Stimulated activated naive CD4-positive, alpha-beta T cell treated with Interleukin-2 at 50 U/mL for 16 hours (primary cell): ENCODE measurements around the gene CFAP92.

Experiments
- DNase-seq: peaks from one replicate; lab custom pipeline; 2025; lab: John Stamatoyannopoulos, UW

Gene CFAP92

DNA sequence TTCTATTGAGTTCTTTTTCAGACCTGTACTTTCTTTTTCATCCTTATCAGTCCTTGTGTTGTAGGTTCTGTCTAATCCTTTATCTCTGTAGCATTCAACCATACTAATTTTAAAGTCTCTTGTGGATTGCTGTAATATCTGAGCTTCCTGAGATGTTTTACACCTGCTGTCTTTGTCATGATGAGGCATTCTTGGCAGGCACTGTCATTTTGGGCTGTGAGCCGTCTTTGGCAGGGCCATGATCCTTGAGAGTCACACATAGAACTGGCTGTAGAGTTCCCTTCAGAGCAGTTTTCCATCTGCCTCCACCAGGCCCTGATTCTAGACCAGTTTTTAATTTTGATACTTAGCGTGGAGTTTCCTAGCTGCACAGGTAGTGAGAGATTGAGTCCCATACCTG, 13.9 kb upstream of the CFAP92 start:
- DNase-seq = no peak

DNA sequence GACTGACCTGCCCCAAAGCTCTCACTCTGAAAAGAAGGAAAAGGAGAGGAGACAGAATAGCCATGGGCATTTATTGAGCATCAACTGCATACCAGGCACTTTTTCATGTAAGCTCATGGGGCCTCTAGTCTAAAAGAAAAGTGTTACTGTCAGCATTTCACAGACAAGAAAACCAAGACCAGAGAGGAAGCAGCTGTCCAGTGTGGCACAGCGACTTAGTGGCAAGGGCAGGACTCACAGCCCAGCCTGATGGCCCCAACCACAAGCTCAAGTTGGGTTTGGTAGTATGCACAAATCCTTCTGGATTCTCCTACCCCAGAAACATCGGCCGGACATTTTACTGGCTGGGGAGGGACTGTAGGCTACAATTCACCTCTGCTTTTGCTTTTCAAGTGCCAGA, 13.0 kb upstream of the CFAP92 start:
- DNase-seq = no peak

DNA sequence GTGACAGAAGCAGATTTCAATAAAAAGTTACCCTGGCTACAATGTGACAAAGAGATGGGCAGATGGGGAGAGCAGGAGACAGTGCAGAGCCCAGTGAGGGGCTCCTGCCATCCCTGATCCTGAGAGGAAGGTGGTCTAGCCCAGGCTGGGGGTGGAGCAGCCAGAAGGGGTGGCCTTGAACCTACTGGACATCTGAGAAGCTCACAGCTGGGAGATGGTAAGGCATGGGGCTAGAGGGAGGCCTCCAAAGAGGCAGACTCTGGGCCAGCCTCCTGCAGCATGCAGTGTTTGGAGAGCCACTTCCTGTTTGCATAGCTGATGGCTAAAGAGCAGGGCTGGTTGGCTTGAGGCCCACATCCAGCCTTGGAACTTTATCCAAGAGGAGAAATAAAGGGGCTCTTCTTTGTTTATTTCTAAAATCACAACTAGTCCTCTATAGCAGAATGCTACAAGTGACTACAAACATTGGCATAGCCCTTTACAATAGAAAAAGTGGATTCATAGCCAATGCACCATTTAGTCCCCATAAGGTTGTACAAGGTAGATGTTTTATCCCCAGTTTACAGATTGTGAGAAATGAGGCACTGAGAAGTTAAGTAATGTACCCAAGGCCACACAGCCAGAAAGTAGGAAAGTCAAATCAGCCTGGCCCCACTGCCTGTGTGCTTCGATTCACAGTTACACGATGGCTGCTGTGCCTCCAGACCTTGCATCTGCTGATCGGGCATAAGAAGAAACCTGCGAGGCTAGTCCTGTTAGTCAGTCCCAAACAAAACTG, 11.8 kb upstream of the CFAP92 start:
- no peak for DNase-seq

DNA sequence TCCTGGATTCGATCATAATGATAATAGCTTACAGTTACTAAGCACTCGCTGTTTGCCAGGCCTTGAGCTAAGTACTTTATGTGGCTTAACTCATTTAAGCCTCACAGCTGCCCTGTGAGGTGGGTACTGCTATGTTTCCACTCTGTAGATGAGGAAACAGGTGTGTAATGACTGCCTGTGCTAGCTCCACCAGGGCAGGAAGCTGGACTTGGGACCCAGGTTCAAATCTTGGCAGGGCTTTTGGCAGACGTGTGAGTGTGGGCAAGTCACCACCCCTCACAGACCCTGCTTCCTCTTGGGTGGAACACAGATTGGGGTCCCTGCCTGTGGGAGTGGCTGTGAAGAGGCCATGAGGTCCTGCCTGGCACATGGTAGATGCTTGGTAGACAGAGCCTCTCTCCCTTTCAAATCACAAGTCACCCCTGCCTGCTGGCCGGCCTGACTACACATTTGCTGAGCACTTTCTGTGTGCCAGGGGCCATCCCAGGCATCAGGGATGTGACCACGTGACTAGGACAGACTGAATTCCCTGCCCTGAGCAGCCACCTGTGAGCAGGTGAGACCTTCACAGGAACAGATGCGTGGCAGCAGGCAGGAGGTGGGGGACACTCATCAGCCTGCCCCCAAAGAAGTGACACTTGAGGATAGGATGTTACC, 10.9 kb upstream of the CFAP92 start:
- DNase-seq = no peak

- peak; percentile 31 for DNase-seq
Measured at GRCh38 chr3:129003578-129004112, 9.8 kb upstream of the CFAP92 start.

DNA sequence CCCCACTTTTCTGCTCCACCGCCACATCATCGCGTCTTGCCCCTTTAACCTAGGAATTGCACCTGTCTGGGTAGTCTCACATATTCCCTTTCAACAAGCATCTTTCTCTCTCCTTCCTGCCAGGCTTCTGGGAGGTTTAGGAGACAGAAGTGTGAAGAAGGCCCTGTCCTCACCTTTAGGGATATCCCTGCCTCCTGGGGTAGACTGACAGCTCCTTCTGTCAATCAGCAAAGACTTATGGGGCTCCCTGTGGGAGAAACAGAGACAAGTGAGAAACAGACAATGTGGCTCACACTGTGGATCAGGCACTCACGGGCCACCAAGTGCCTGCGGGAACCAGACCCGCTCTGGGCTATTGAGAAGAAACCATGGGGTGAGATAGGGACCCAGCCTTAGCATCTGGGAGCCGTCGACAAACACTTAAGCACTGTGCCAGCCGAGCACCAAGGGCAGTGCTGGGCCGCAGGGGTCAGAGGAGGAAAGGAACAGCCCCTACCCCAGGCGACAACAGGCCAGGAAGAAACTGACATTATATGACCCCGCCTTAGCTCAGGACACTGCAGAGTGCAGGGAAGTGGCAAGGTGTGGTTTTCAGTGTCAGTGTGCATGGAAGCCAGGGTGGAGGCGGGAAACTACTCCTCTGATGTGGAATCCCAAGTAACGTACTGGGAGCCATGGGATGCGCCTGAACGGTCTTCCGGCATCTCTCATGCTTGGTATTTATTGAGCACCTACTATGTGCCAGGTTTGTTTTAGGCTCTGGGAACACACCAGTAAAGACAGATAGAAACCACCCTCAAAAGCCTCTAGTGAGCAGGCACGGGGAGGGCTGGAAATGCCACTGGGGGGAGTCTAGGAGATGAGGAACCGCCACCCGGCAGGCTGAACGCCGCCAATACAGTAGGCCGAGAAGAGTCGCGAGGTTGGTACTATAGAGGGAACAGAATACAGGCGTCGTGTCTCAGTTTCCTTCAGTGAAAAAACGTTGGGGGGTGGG, 9.0 kb upstream of the CFAP92 start:
- DNase-seq = no peak

DNA sequence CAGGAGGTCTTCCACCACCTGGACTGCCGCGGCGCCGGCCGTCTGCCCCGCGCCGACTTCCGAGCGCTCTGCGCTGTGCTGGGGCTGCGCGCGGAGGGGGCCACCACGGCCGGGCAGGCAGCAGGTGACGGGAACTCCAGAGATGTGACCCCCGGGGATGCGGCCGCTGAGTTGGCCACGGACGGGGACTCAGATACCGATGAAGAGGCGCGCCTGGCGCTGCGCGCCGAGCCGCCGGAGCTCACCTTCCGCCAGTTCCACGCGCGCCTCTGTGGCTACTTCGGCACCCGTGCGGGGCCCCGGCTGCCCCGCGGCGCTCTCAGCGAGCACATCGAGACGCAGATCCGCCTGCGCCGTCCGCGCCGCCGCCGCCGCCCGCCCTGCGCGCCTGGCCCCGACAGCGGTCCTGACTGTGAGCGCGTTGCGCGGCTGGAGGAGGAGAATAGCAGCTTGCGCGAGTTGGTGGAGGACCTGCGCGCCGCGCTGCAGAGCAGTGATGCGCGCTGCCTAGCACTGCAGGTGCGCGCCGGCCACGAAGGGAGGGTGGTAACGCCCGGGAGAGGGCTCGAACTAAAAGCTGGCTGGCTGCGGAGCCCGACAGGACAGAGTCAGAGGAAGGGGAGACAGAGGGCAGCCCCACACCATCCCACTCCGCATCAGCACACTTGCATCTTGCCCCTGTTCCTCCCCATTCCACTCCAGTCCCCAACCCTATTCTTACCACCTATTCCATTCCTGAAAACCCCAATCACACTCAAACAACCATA, 8.1 kb upstream of the CFAP92 start:
- no peak for DNase-seq

GRCh38 chr3:129001101-129001805, 7.4 kb upstream of the CFAP92 start, which contains the start of gene EFCC1:
EFCC1 (plus strand) TSS chr3:129001304; CDS start chr3:129001629, 325 bp downstream.
- no peak for DNase-seq

GRCh38 chr3:129000742-129001100, 6.8 kb upstream of the CFAP92 start:
- no peak for DNase-seq

GRCh38 chr3:128999102-128999501, 5.2 kb upstream of the CFAP92 start:
- DNase-seq = no peak

- no peak for DNase-seq
Measured at GRCh38 chr3:128998561-128998960, 4.7 kb upstream of the CFAP92 start.

- DNase-seq = no peak
Measured at GRCh38 chr3:128997486-128998133, 3.7 kb upstream of the CFAP92 start.

- DNase-seq = no peak
Measured at GRCh38 chr3:128996726-128997125, 2.9 kb upstream of the CFAP92 start.

DNA sequence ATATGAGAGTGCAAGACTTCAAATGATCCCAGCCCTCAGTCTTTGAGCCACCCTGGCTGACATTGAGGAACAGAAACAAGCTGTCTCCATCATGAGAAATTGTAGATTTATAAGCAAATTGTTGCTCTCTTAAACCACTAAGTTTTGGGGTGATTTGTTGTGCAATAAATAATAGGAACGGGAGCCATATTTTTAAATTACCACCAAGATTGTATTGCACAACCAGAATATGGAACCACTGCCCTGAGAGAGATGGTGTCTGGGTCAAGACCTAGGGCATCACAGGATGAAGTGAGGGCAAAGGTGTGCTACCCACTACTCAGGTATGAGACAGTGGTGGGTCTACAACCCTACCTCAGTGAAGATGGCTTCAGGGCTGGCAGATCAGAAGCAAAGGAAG, 2.3 kb upstream of the CFAP92 start:
- no peak for DNase-seq

DNA sequence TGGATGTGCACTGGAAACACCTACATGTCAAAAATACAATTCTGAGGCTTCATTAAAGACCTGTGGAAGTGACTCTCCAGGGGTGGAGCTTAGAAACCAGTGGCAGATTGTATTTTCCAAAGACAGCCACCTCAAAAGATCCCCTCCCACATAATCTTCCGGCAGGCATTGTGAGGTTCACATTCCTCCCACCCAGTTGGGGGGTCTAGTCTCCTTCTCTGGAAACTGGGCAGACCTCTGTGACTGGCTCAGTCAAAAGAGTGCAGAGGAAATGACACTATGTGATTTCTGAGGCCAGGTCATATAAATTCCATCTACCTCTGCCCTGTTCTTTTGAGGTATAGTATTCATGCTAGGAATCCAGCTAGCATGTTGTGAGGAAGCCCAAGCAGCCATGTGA, 1.9 kb upstream of the CFAP92 start:
- no peak for DNase-seq

- DNase-seq = no peak
Measured at GRCh38 chr3:128994581-128995546, 988 bp upstream of the CFAP92 start.

GRCh38 chr3:128994173-128994512, 267 bp upstream of the CFAP92 start:
- no peak for DNase-seq

- DNase-seq = no peak
Measured at GRCh38 chr3:128992926-128993460, 883 bp downstream of the CFAP92 start.

DNA sequence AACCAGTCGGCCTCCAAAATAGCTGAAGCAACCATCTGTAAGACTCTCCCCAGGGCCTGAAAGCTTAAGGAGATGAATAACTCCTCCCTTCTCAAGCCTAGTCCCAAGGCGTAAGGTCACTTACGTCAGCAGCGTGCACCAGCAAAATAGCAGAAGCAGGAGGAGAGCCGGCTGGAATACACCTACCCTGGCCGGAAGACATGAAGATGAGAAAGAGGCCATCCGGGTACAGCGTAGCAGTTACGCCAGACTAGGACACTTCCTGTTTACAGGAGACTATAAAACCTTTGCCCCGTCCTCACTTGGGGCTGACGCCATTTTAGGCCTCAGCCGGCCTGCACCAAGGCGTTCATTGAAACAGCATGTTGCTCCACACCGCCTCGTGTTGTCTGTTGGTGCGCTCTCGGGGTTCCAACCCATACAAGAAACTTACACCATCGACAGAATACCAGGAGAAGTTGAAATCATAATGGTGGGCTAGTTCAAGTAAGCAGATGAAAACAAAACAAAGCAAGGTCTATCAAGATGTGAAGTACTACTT, 2.5 kb downstream of the CFAP92 start:
- no peak for DNase-seq
